OCI-LY3 (cell line): ENCODE data around the gene NT5E.

Source experiments
- H2AFZ ChIP-seq: fragments of 200-600, 300-600 bp; shearing (Covaris generic); 2 replicates; pipeline ENCODE4 v1.6.0; 2014; ENCODE audit warnings: antibody characterized with exemption, low read depth, low read length
- H3K27ac ChIP-seq: fragments of 200-600, 300-600 bp; sonication (generic); 2 replicates; pipeline ENCODE4 v1.5.1; 2014; ENCODE audit warnings: mild to moderate bottlenecking, low read length, moderate library complexity, mixed read lengths
- H3K27me3 ChIP-seq: fragments of 200-600, 300-600 bp; sonication (generic); 2 replicates; pipeline ENCODE4 v1.6.1; 2014; ENCODE audit warnings: low read depth, low read length, mixed read lengths
- H3K36me3 ChIP-seq: fragments of 200-600, 300-600 bp; sonication (generic); replicated peaks from 2 replicates; pipeline ENCODE3; 2014; ENCODE audit warnings: low read depth, low read length, mixed read lengths
- H3K4me1 ChIP-seq: fragments of 300-600, 200-600 bp; sonication (generic); 2 replicates; pipeline ENCODE4 v1.6.1; 2014; ENCODE audit warnings: low read length, mixed read lengths
- H3K4me2 ChIP-seq: fragments of 200-600, 300-600 bp; sonication (generic); 2 replicates; pipeline ENCODE4 v1.6.1; 2014; ENCODE audit warnings: low read length, mixed read lengths
- H3K4me3 ChIP-seq: fragments of 300-600, 200-600 bp; sonication (generic); 2 replicates; pipeline ENCODE4 v1.5.1; 2014; ENCODE audit warnings: antibody characterized with exemption, mild to moderate bottlenecking, low read length, moderate library complexity
- H3K79me2 ChIP-seq: fragments of 300-600, 200-600 bp; shearing (Covaris generic); 2 replicates; pipeline ENCODE4 v1.6.1; 2014; ENCODE audit warnings: mild to moderate bottlenecking, low read length, mixed read lengths
- H3K9ac ChIP-seq: fragments of 300-600, 200-600 bp; shearing (Covaris generic); 2 replicates; pipeline ENCODE4 v1.6.0; 2014; ENCODE audit warnings: mild to moderate bottlenecking, low read length, moderate library complexity
- H3K9me3 ChIP-seq: fragments of 200-600, 300-600 bp; shearing (Covaris generic); 2 replicates; pipeline ENCODE4 v1.6.1; 2014; ENCODE audit warnings: low read length, mixed read lengths; ENCODE audit not compliant: insufficient read depth
- H4K20me1 ChIP-seq: fragments of 200-600, 300-600 bp; sonication (generic); 2 replicates; pipeline ENCODE4 v1.6.1; 2016; ENCODE audit warnings: low read length, mixed read lengths; ENCODE audit not compliant: insufficient read depth
- EZH2phosphoT487 ChIP-seq: fragments of 200-600 bp; shearing (Covaris generic); IDR thresholded peaks from 2 replicates; pipeline ENCODE4 v1.6.1; 2018; ENCODE audit warnings: antibody characterized with exemption, mixed run types, low read depth
- TF ChIP-seq, protein P1 (sequence below): fragments of 200-600, 300-600 bp; sonication (generic); IDR thresholded peaks from 2 replicates; pipeline ENCODE4 v1.5.1; 2014; ENCODE audit warnings: antibody characterized with exemption, low read length, low read depth

The NT5E gene

DNA sequence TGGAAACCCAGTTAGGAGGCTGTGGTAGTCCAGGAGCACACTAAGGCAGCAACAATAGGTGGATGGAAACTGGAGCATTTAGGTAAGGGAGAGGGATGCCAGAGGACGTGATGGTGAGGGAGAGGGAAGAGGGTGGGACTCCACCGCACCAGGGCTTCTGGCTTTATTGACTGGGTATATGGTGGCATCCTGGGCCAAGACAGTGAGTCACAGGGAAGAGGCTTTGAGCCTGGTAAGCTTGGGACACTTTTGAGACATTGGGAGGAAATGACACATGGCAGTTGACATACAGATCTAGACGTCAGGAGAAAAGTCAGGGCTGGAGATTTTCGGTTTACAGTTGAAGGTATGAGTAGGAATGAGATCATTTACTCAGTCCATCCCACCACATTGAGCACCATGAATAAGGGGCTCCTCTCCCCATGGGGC lies 14.9 kb downstream of the NT5E start:
- no peaks in the 10 kb centered on the region for H3K27me3 ChIP-seq
- H2AFZ ChIP-seq, result no peak overlapping the region
- H3K9ac ChIP-seq, result no peak overlapping the region
- H3K27ac ChIP-seq, result no peak overlapping the region
- H4K20me1 ChIP-seq, result no peaks in the 10 kb centered on the region
- no peaks in the 10 kb centered on the region for H3K36me3 ChIP-seq
- no peaks in the 10 kb centered on the region for H3K4me1 ChIP-seq
- H3K4me3 ChIP-seq, result no peak overlapping the region
- H3K79me2 ChIP-seq, result no peaks in the 10 kb centered on the region
- H3K4me2 ChIP-seq, result no peak overlapping the region
- no peaks in the 10 kb centered on the region for H3K9me3 ChIP-seq
- TF ChIP-seq, protein P1, sequence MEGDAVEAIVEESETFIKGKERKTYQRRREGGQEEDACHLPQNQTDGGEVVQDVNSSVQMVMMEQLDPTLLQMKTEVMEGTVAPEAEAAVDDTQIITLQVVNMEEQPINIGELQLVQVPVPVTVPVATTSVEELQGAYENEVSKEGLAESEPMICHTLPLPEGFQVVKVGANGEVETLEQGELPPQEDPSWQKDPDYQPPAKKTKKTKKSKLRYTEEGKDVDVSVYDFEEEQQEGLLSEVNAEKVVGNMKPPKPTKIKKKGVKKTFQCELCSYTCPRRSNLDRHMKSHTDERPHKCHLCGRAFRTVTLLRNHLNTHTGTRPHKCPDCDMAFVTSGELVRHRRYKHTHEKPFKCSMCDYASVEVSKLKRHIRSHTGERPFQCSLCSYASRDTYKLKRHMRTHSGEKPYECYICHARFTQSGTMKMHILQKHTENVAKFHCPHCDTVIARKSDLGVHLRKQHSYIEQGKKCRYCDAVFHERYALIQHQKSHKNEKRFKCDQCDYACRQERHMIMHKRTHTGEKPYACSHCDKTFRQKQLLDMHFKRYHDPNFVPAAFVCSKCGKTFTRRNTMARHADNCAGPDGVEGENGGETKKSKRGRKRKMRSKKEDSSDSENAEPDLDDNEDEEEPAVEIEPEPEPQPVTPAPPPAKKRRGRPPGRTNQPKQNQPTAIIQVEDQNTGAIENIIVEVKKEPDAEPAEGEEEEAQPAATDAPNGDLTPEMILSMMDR, result no peak
- no peak for TF ChIP-seq EZH2phosphoT487

DNA sequence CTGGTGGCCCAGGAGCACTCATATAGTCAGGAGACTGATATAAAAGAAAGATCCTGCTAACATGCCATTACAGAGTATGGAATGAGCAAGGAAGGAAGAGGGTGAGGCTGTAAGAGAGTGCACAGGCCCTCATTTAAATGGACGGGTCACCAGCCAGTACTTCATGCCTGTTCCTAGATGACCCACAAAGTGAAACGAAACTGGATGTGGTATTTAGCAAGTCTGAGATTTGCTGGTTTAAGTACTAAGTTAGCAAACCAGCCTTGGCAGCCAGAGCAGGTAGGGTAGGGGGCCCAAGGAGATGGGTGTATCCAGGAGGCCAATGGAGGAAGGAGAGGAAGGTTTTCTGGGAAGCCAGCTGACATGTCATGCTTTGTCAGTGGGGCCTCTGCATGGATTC lies 15.9 kb downstream of the NT5E start:
- Histone ChIP-seq H3K36me3 (no peaks in the 10 kb centered on the region), H3K9ac (no peak overlapping the region), H4K20me1 (no peaks in the 10 kb centered on the region), H3K4me1 (no peaks in the 10 kb centered on the region), H3K9me3 (no peaks in the 10 kb centered on the region), H3K4me2 (no peak overlapping the region), H3K4me3 (no peak overlapping the region), H3K27ac (no peak overlapping the region), H2AFZ (no peak overlapping the region), H3K79me2 (no peaks in the 10 kb centered on the region), H3K27me3 (no peaks in the 10 kb centered on the region)
- TF ChIP-seq, protein P1, result no peak
- no peak for TF ChIP-seq EZH2phosphoT487

DNA sequence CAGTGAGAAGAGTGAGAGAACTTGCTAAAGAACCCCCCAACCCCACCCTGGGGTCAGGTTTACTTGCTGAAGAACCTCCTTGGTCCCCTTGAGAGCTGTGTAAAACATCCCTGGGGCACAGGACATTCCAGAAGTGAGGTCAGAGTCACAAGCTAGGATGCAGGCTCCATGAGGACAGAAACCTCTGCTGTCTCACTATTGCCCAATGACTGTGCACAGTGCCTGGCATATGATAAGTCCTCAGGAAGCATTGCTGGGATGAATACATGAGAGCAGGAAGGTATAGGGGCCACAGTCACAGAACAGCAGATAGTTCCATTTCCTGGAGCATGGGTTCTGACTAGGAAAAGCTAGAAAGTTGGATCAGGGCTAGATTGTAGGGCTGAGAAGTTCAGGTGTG lies 18.4 kb downstream of the NT5E start:
- H3K36me3 ChIP-seq, result no peaks in the 10 kb centered on the region
- TF ChIP-seq, protein P1, result no peak
- no peak for TF ChIP-seq EZH2phosphoT487

DNA sequence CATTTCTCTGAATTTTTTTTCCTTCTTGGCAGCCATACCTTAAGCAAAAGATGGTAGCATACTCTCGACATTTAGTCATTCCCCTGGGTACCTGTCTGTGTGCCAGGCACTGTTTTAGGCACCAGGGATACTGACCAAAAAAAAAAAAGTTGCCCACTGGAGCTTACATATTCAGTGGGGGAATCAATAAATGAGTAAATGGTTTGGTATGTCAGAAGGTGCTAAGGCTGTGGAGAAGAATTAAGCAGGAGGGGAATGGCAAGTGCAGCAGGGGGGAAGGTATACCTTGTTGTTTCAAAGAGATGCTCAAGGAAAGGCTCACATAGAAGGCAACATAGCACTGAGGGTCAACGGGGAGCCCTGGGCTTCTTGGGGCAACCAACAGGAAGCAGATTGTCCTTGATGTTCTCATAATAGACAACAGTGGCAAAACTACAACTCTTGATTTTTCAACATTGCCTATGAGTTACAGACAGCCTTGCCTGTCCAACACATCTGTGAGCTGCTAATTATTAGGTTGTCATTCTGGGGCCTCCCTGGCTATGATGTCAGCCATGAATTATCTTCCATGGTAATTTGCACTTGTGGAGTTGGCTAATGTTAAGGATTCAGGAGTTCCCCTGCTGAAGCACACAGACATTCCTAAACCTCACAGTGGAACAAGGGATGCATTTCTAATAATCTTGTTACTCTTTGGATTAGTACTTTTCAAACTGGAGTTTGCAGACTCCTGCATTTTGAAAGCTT lies 19.6 kb downstream of the NT5E start:
- H4K20me1 ChIP-seq, result no peaks in the 10 kb centered on the region
- H3K79me2 ChIP-seq, result no peaks in the 10 kb centered on the region
- TF ChIP-seq, protein P1, result no peak
- no peak for TF ChIP-seq EZH2phosphoT487
- H2AFZ ChIP-seq, result no peak overlapping the region
- no peaks in the 10 kb centered on the region for H3K36me3 ChIP-seq
- no peaks in the 10 kb centered on the region for H3K9me3 ChIP-seq
- H3K4me2 ChIP-seq, result no peak overlapping the region
- no peaks in the 10 kb centered on the region for H3K27me3 ChIP-seq
- no peak overlapping the region for H3K9ac ChIP-seq
- H3K4me3 ChIP-seq, result no peak overlapping the region
- no peaks in the 10 kb centered on the region for H3K4me1 ChIP-seq
- no peak overlapping the region for H3K27ac ChIP-seq

More for the DNA sequence above, 18.4 kb downstream of the NT5E start:
- Histone ChIP-seq H3K9ac (no peak overlapping the region), H3K4me3 (no peak overlapping the region), H4K20me1 (no peaks in the 10 kb centered on the region), H3K27ac (no peak overlapping the region), H3K4me2 (no peak overlapping the region), H3K9me3 (no peaks in the 10 kb centered on the region), H3K79me2 (no peaks in the 10 kb centered on the region), H2AFZ (no peak overlapping the region), H3K4me1 (no peaks in the 10 kb centered on the region), H3K27me3 (no peaks in the 10 kb centered on the region)
